GM15510 (cell line): ENCODE data around the gene PGLYRP3.

ENCODE experiments used
- POLR2A ChIP-seq: IDR thresholded peaks from 3 replicates; pipeline ENCODE4 v1.6.1; 2011; ENCODE audit warnings: borderline replicate concordance; ENCODE audit not compliant: insufficient read length; ENCODE audit errors: extremely low read depth

PGLYRP3 gene

GRCh38 chr1:153312570-153313186, at the start of gene PGLYRP3:
Gene PGLYRP3 (minus strand): TSS chr1:153312952. CDS start chr1:153310665, 2,287 bp downstream.
- no peak for TF ChIP-seq POLR2A

GRCh38 chr1:153362187-153362775, 49.5 kb upstream of the PGLYRP3 start:
- TF ChIP-seq POLR2A: no peak

GRCh38 chr1:153361480-153362109, 48.8 kb upstream of the PGLYRP3 start:
- TF ChIP-seq POLR2A: no peak

GRCh38 chr1:153360592-153361479, 48.1 kb upstream of the PGLYRP3 start:
- no peak for TF ChIP-seq POLR2A

GRCh38 chr1:153360190-153360589, 47.4 kb upstream of the PGLYRP3 start:
- TF ChIP-seq POLR2A: no peak

GRCh38 chr1:153359241-153359640, 46.5 kb upstream of the PGLYRP3 start:
- TF ChIP-seq POLR2A: no peak

GRCh38 chr1:153358691-153358975, 45.9 kb upstream of the PGLYRP3 start:
- no peak for TF ChIP-seq POLR2A

GRCh38 chr1:153357853-153358690, 45.3 kb upstream of the PGLYRP3 start, which contains the start of gene S100A9:
Gene S100A9 (plus strand): TSS chr1:153357854. CDS start chr1:153358284, 430 bp downstream.
- TF ChIP-seq POLR2A: no peak

- no peak for TF ChIP-seq POLR2A
Measured at GRCh38 chr1:153357076-153357852, 44.5 kb upstream of the PGLYRP3 start.

GRCh38 chr1:153356392-153357075, 43.8 kb upstream of the PGLYRP3 start:
- no peak for TF ChIP-seq POLR2A

- TF ChIP-seq POLR2A: no peak
Measured at GRCh38 chr1:153355445-153356071, 42.8 kb upstream of the PGLYRP3 start.

GRCh38 chr1:153354515-153355193, 41.9 kb upstream of the PGLYRP3 start:
- TF ChIP-seq POLR2A: no peak
